CD4-positive, CD25-positive, alpha-beta regulatory T cell (primary cell): ENCODE results near the gene NOTUM. TPM values are rescaled to one million over a fixed set of nuclear protein-coding genes. Genes with fewer than 3 reads are reported as not detected.

ENCODE experiments used
- ATAC-seq, 2 donors: fragments of 150-1000 bp; cut with Tn5 transposase; one replicate each; pipeline ENCODE4 v1.10.0; 2021; ENCODE audit warnings: low read depth in 2 of 2, moderate number of reproducible peaks in 2 of 2, moderate library complexity in 1 of 2
- DNase-seq, 3 donors: peaks; one replicate each; pipeline versions ENCODE4 v3.0.0 to v3.0.0-alpha.2; 2012 to 2022; ENCODE audit warnings: mixed read lengths in 1 of 3
- H3K27ac ChIP-seq: one replicate; pipeline ENCODE4 v1.7.0; 2013; ENCODE audit warnings: mild to moderate bottlenecking, low read length; ENCODE audit not compliant: insufficient read depth, poor library complexity, severe bottlenecking
- H3K27me3 ChIP-seq: one replicate; pipeline ENCODE4 v1.7.0; 2013; ENCODE audit warnings: low read length; ENCODE audit not compliant: control insufficient read depth, insufficient read depth
- H3K36me3 ChIP-seq: one replicate; pipeline ENCODE4 v1.7.0; 2013; ENCODE audit warnings: mild to moderate bottlenecking, low read length, moderate library complexity; ENCODE audit not compliant: control insufficient read depth, insufficient read depth
- H3K4me1 ChIP-seq: 2 replicates; pipeline ENCODE4 v1.7.0; 2013; ENCODE audit warnings: mild to moderate bottlenecking, low read length; ENCODE audit not compliant: insufficient read depth, control insufficient read depth, poor library complexity, severe bottlenecking
- H3K4me3 ChIP-seq: one replicate; pipeline ENCODE4 v1.7.0; 2013; ENCODE audit warnings: low read depth, mild to moderate bottlenecking, low read length, moderate library complexity
- H3K9me3 ChIP-seq, 2 experiments: 1 replicate in 1 of 2; 2 replicates in 1 of 2; pipeline ENCODE4 v1.7.0; 2013; ENCODE audit warnings: low read length in 2 of 2, mild to moderate bottlenecking in 1 of 2, moderate library complexity in 1 of 2; ENCODE audit not compliant: control insufficient read depth in 2 of 2
- H3K27ac Mint-ChIP-seq, 3 donors: one replicate each; pipeline ENCODE4 v1.8.0; 2020 to 2022; ENCODE audit warnings: mild to moderate bottlenecking in 3 of 3, mixed read lengths in 3 of 3, moderate library complexity in 2 of 3
- H3K27me3 Mint-ChIP-seq: one replicate; pipeline ENCODE4 v1.8.0; 2022; ENCODE audit warnings: mild to moderate bottlenecking, mixed read lengths
- H3K36me3 Mint-ChIP-seq: one replicate; pipeline ENCODE4 v1.8.0; 2020; ENCODE audit warnings: mixed read lengths
- H3K4me1 Mint-ChIP-seq, 4 donors: one replicate each; pipeline ENCODE4 v1.8.0; 2020 to 2022; ENCODE audit warnings: mixed read lengths in 4 of 4, mild to moderate bottlenecking in 1 of 4
- H3K4me3 Mint-ChIP-seq, 4 donors: one replicate each; pipeline ENCODE4 v1.8.0; 2020 to 2022; ENCODE audit warnings: mild to moderate bottlenecking in 4 of 4, mixed read lengths in 4 of 4, moderate library complexity in 3 of 4
- H3K9me3 Mint-ChIP-seq, 7 donors: one replicate each; pipeline ENCODE4 v1.8.0; 2020 to 2022; ENCODE audit warnings: mixed read lengths in 7 of 7, mild to moderate bottlenecking in 3 of 7, moderate library complexity in 2 of 7
- polyA plus RNA-seq, 4 donors: library from polyadenylated mRNA; unstranded; fragments of 300-500 nt; fragmentation: Illumina TruSeq; gene quantifications; one replicate each; pipeline ENCODE4 v1.2.3, GENCODE V29; 2021
- total RNA-seq: library from RNA; stranded (reverse); gene quantifications from one replicate; pipeline ENCODE4 v1.2.3, GENCODE V29; 2022

NOTUM gene
- total and polyA plus RNA-seq, 5 donors from 2014 or later = 0.09 to 0.17 TPM; not detected in 3

DNA sequence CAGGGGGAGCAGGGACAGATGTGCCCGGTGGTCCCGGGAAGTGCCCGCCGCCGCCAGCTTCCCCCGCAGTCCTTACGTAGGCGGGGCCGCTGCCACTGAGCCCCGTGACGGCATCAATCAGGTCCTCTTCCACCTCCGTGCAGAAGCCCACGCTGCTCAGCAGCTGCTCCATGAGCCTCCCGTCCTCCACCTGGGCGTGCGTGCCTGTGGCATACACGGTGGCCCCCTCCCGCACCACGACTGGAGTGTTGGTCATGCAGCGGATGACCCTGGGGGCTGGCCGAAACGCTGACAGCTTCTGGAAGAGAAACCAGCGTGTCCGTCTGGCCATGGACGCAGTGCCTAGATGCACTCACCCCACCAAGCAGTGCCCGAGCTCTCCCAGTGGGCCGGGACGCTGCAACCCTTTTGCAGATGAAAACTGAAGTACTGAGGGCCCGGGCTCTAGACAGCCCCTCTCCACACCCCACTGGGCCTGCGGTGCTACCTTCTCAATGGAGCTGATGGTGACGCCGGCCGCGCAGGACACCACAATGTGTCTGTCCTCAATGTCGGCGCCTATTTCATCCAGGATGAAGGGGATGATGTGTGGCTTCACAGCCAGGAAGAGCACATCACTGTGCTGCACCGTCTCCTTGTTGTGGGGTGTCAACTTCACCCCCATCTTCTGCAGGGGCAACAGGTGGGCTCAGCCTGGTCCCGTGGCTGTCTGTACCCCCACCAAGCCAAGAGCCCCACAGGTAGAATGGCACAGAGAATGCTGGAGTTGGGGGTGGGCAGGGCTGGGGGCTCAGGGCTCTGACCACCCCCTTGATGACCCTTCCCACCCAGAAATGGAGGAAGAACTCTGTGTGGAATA, 25.9 kb downstream of the NOTUM start:
- no peak for ATAC-seq
- Histone ChIP-seq H3K4me1 (peaks cover 12% of the 10 kb centered on the region), H3K27me3 (no peaks in the 10 kb centered on the region), H3K27ac (no peak overlapping the region), H3K4me3 (no peak overlapping the region), H3K36me3 (no peaks in the 10 kb centered on the region), H3K9me3 (no peaks in the 10 kb centered on the region)
- no peaks in the 10 kb centered on the region for H3K36me3 Mint-ChIP-seq
- H3K27ac Mint-ChIP-seq = no peak overlapping the region
- peak overlapping the region in 1 of 4 donors; percentile 49 for H3K4me3 Mint-ChIP-seq
- peaks cover 0 to 20% (median 0%) of the 10 kb centered on the region in 4 donors for H3K4me1 Mint-ChIP-seq
- peaks cover 12% of the 10 kb centered on the region for H3K27me3 Mint-ChIP-seq
- H3K9me3 Mint-ChIP-seq = peaks cover 0 to 1% (median 0%) of the 10 kb centered on the region in 7 donors
- DNase-seq = no peak

DNA sequence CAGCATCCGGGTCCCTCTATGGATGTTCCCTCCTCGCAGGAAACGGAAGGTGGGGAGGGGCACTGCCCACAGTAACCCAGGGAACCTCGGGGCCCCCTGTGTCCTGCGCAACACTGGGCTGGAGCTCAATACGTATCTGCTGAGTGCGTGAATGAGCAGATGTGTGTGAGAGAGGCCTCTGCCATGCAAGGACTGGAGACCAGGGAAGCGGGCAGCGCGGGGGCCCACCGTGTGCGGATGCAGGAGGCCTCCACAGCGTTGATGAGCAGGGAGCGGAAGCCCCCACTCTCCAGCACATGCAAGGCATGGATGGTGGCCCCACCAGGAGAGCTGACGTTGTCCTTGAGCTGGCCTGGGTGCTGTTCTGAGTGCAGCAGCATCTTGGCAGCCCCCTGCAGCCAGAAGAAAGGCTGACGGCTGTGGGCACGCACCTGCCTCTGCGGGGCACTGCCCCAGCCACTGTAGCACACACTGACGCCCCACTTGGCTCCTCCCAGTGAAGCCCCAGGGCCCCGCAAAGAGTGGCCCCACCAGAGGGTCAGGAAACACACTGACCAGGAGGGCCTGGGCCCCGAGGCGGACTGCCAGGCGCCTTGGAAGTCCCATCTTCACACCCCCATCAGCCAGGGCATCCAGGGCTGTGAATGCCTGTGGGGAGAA, 26.8 kb downstream of the NOTUM start:
- no peak for ATAC-seq
- Histone ChIP-seq H3K9me3 (no peaks in the 10 kb centered on the region), H3K36me3 (no peaks in the 10 kb centered on the region), H3K27me3 (no peaks in the 10 kb centered on the region), H3K4me1 (peaks cover 12% of the 10 kb centered on the region), H3K27ac (no peak overlapping the region), H3K4me3 (no peak overlapping the region)
- Mint-ChIP-seq H3K9me3 (peaks cover 0 to 1% (median 0%) of the 10 kb centered on the region in 7 donors), H3K36me3 (no peaks in the 10 kb centered on the region), H3K27ac (no peak overlapping the region), H3K4me3 (peak overlapping the region in 1 of 4 donors; percentile 63), H3K27me3 (peaks cover 12% of the 10 kb centered on the region), H3K4me1 (peaks cover 0 to 20% (median 0%) of the 10 kb centered on the region in 4 donors)
- DNase-seq = no peak

- Histone ChIP-seq H3K9me3 (no peaks in the 10 kb centered on the region), H3K4me1 (peaks cover 18% of the 10 kb centered on the region), H3K36me3 (no peaks in the 10 kb centered on the region), H3K27ac (no peak overlapping the region), H3K27me3 (no peaks in the 10 kb centered on the region), H3K4me3 (no peak overlapping the region)
- H3K27me3 Mint-ChIP-seq = peaks cover 12% of the 10 kb centered on the region
- no peaks in the 10 kb centered on the region for H3K36me3 Mint-ChIP-seq
- DNase-seq (no peak), ATAC-seq (no peak)
- H3K4me3 Mint-ChIP-seq = no peak overlapping the region
- peaks cover 0 to 1% (median 0%) of the 10 kb centered on the region in 7 donors for H3K9me3 Mint-ChIP-seq
- peak overlapping the region in 1 of 3 donors; percentile 43 for H3K27ac Mint-ChIP-seq
- peaks cover 0 to 21% (median 0%) of the 10 kb centered on the region in 4 donors for H3K4me1 Mint-ChIP-seq
Measured at GRCh38 chr17:81933178-81933699, 27.7 kb downstream of the NOTUM start.

DNA sequence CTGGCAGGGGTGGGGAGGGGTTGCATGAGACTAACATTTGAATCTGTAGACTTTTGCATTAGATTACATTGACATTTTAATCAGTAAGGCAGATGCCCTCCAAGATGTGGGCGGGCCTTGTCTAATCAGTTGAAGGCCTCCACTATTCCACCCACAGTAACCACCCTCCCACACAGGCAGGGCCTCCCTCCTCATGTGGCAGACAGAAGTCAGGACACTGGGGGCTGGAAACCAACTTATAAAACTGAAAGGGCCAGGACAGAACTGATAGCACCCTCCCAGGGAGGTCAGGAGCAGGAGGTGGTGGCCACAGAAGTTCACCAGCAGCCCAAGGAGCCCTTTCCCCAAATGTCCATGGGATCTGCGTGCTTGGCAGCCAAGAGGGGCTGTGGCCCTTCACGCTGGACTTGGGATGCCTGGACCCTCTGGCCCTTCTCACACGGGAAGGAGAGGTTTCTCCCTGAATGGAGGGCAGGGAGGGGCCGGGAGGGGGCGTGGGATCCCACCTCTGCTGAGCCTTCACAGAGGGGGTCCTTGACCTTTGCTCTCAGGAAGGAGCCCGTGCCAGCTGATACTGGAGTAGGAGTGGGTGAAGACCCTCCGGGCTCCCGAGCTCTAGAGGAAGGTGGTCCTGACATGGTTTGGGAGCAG, 28.5 kb downstream of the NOTUM start:
- ATAC-seq = no peak
- Mint-ChIP-seq H3K9me3 (peaks cover 0 to 1% (median 0%) of the 10 kb centered on the region in 7 donors), H3K27me3 (peaks cover 12% of the 10 kb centered on the region), H3K4me1 (peaks cover 0 to 14% (median 0%) of the 10 kb centered on the region in 4 donors), H3K36me3 (no peaks in the 10 kb centered on the region), H3K27ac (no peak overlapping the region), H3K4me3 (no peak overlapping the region)
- no peak overlapping the region for H3K4me3 ChIP-seq
- no peak for DNase-seq
- H3K9me3 ChIP-seq = no peaks in the 10 kb centered on the region
- no peak overlapping the region for H3K27ac ChIP-seq
- peaks cover 22% of the 10 kb centered on the region for H3K4me1 ChIP-seq
- H3K27me3 ChIP-seq = no peaks in the 10 kb centered on the region
- no peaks in the 10 kb centered on the region for H3K36me3 ChIP-seq

GRCh38 chr17:81931557-81932332, 29.2 kb downstream of the NOTUM start:
- Mint-ChIP-seq H3K4me1 (peaks cover 0 to 13% (median 0%) of the 10 kb centered on the region in 4 donors), H3K4me3 (peak overlapping the region in 2 of 4 donors; percentile 51 to 78), H3K9me3 (peaks cover 0 to 1% (median 0%) of the 10 kb centered on the region in 7 donors), H3K27ac (no peak overlapping the region), H3K27me3 (peaks cover 12% of the 10 kb centered on the region), H3K36me3 (no peaks in the 10 kb centered on the region)
- Histone ChIP-seq H3K4me1 (peaks cover 19% of the 10 kb centered on the region), H3K27me3 (no peaks in the 10 kb centered on the region), H3K9me3 (no peaks in the 10 kb centered on the region), H3K36me3 (no peaks in the 10 kb centered on the region), H3K27ac (no peak overlapping the region), H3K4me3 (no peak overlapping the region)
- DNase-seq (no peak), ATAC-seq (no peak)

DNA sequence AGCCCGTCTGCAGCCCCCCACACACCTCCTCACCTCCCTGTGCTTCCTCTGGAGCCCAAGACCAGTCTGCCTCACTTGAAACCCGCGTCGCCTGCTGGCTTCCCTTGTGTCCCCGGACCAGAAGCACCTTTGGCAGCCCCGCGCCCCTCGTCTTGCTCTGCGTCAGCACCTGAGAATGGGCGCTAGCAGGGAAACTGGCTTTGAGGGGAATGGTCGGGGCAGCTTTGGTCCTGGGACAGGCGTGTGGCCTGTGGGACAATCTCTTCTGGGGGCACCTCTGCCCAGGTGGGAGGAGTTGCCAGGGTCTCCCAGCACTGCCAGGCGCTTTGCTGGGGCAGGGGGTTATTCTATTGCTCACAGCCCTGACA, 29.8 kb downstream of the NOTUM start:
- Mint-ChIP-seq H3K4me1 (peaks cover 0 to 13% (median 4%) of the 10 kb centered on the region in 4 donors), H3K4me3 (peak overlapping the region in 2 of 4 donors; percentile 78 to 90), H3K27me3 (peaks cover 12% of the 10 kb centered on the region), H3K9me3 (peaks cover 0 to 1% (median 0%) of the 10 kb centered on the region in 7 donors), H3K27ac (no peak overlapping the region), H3K36me3 (no peaks in the 10 kb centered on the region)
- Histone ChIP-seq H3K27ac (no peak overlapping the region), H3K4me3 (no peak overlapping the region), H3K27me3 (no peaks in the 10 kb centered on the region), H3K36me3 (no peaks in the 10 kb centered on the region), H3K4me1 (peaks cover 22% of the 10 kb centered on the region), H3K9me3 (no peaks in the 10 kb centered on the region)
- ATAC-seq (no peak), DNase-seq (no peak)
